ENCODE data around the gene PIK3AP1. TPM values are rescaled to one million over a fixed set of nuclear protein-coding genes. Genes with fewer than 3 reads are reported as not detected.

Gene PIK3AP1
- polyA plus RNA-seq, 1 of the 3 experiments (the other 2 are of a cell fraction): 0.07 TPM

GRCh38 chr10:96714746-96715255 lies 5.5 kb downstream of the PIK3AP1 start (continued):
- no peak for TF ChIP-seq REST (IDR thresholded peaks at IDR 0.05; ENCODE audit: low read depth, low read length)
- no peak for TF ChIP-seq RCOR1 (IDR thresholded peaks at IDR 0.05; ENCODE audit: low read length)
- TF ChIP-seq USF1 (IDR thresholded peaks at IDR 0.05; ENCODE audit: borderline replicate concordance, low read depth): no peak
- TF ChIP-seq TAF1 (IDR thresholded peaks at IDR 0.05; ENCODE audit: borderline replicate concordance, low read depth, low read length): no peak
- TF ChIP-seq EP300 (IDR thresholded peaks at IDR 0.05; ENCODE audit: borderline replicate concordance in 1 of 2, low read depth in 1 of 2, low read length in 1 of 2): no peak
- no peak for TF ChIP-seq TEAD4 (IDR thresholded peaks at IDR 0.05; ENCODE audit: borderline replicate concordance, insufficient read depth)
- TF ChIP-seq CHD2 (IDR thresholded peaks at IDR 0.05; ENCODE audit: low read length, partially characterized antibody): no peak
- TF ChIP-seq MEF2A (IDR thresholded peaks at IDR 0.05; ENCODE audit: borderline replicate concordance, low read depth): no peak

- no peaks in the 10 kb centered on the region for H4K20me1 ChIP-seq (ENCODE audit: insufficient read depth)
- H3K4me3 ChIP-seq (ENCODE audit: low read depth in 2 of 2, low read length in 1 of 2): no peak overlapping the region
- peaks cover 3% of the 10 kb centered on the region for H3F3A ChIP-seq (replicated peaks; ENCODE audit: insufficient read depth)
- no peak overlapping the region for H3K27ac ChIP-seq (ENCODE audit: low read depth in 2 of 2, low read length in 1 of 2)
- DNase-seq: no peak
- H3K36me3 ChIP-seq (replicated peaks in 1 of 2; ENCODE audit: control insufficient read depth in 1 of 2, insufficient read depth in 2 of 2, low read length in 1 of 2): no peaks in the 10 kb centered on the region
- 66% methylated on average over 9 of the region's 9 CpGs for WGBS (ENCODE audit: low lambda C conversion rate)
- ChIA-PET CTCF (interaction anchor here (1.5 to 2.3 kb wide), 2 partner anchors 14 to 73 kb away, joined by 3 to 6 read pairs; no protein-coding TSS in a partner anchor), POLR2A (no interaction called here)
- no peak overlapping the region for H3K9ac ChIP-seq
- no peak overlapping the region for H2AFZ ChIP-seq (ENCODE audit: low read depth)
- H3K4me1 ChIP-seq (ENCODE audit: control insufficient read depth in 1 of 2, insufficient read depth in 2 of 2, low read depth in 1 of 2, low read length in 1 of 2): no peaks in the 10 kb centered on the region
- H3K9me3 ChIP-seq: no peaks in the 10 kb centered on the region
- no peaks in the 10 kb centered on the region for H3K27me3 ChIP-seq (ENCODE audit: insufficient read depth)
- no peaks in the 10 kb centered on the region for H3K79me2 ChIP-seq (ENCODE audit: insufficient read depth)
- H3K9me2 ChIP-seq: no peaks in the 10 kb centered on the region
- H3K4me2 ChIP-seq: no peak overlapping the region
- no peak for TF ChIP-seq GABPA (IDR thresholded peaks at IDR 0.05; ENCODE audit: low read depth)
- TF ChIP-seq NFIC (IDR thresholded peaks at IDR 0.05; ENCODE audit: borderline replicate concordance): no peak
- TF ChIP-seq SIN3A (IDR thresholded peaks at IDR 0.05; ENCODE audit: borderline replicate concordance, low read depth, low read length): no peak
- TF ChIP-seq TEAD4 (IDR thresholded peaks at IDR 0.05; ENCODE audit: borderline replicate concordance, insufficient read depth): no peak
- no peak for TF ChIP-seq RAD21 (IDR thresholded peaks at IDR 0.05; ENCODE audit: low read length)
- TF ChIP-seq ZBTB33 (IDR thresholded peaks at IDR 0.05; ENCODE audit: borderline replicate concordance, low read depth): no peak
- TF ChIP-seq CHD2 (IDR thresholded peaks at IDR 0.05; ENCODE audit: low read length, partially characterized antibody): no peak
- TF ChIP-seq EZH2phosphoT487 (IDR thresholded peaks at IDR 0.05; ENCODE audit: borderline replicate concordance, low read depth): no peak
- no peak for TF ChIP-seq ELF1 (IDR thresholded peaks at IDR 0.05)
- no peak for TF ChIP-seq FOXM1 (IDR thresholded peaks at IDR 0.05; ENCODE audit: low read depth)
- TF ChIP-seq TCF12 (IDR thresholded peaks at IDR 0.05): no peak
- no peak for TF ChIP-seq POLR2AphosphoS5 (IDR thresholded peaks at IDR 0.05; ENCODE audit: low read depth, low read length)
- TF ChIP-seq USF2 (IDR thresholded peaks at IDR 0.05; ENCODE audit: borderline replicate concordance, low read depth, low read length): no peak
- TF ChIP-seq MAX (IDR thresholded peaks at IDR 0.05; ENCODE audit: low read depth): no peak
- no peak for TF ChIP-seq TAF1 (IDR thresholded peaks at IDR 0.05; ENCODE audit: borderline replicate concordance, low read depth, low read length)
Measured at GRCh38 chr10:96714031-96714590, 6.2 kb downstream of the PIK3AP1 start.
